Liver (tissue), 3 donors: Measurements from ENCODE around the gene PPM1E.

Experiments
- EGR1 ChIP-seq, 2 donors: IDR thresholded peaks; 2 replicates each; pipeline ENCODE4 v1.6.1; 2016 to 2018; ENCODE audit warnings: antibody characterized with exemption in 2 of 2, low read depth in 2 of 2
- FOXA1 ChIP-seq: IDR thresholded peaks from 2 replicates; pipeline ENCODE4 v1.6.1; 2016; ENCODE audit warnings: antibody characterized with exemption
- GABPA ChIP-seq, 2 donors: IDR thresholded peaks in 1 of 2; conservative IDR thresholded peaks in 1 of 2; 2 replicates each; pipeline ENCODE4 v1.6.1; 2016; ENCODE audit warnings: antibody characterized with exemption in 2 of 2, mild to moderate bottlenecking in 1 of 2, moderate library complexity in 1 of 2
- JUND ChIP-seq, 2 donors: IDR thresholded peaks; 2 replicates each; pipeline ENCODE4 v1.6.1; 2016; ENCODE audit warnings: antibody characterized with exemption in 2 of 2
- RAD21 ChIP-seq, 2 donors: IDR thresholded peaks; 2 replicates each; pipeline ENCODE4 v1.6.1; 2016; ENCODE audit warnings: antibody characterized with exemption in 2 of 2, mild to moderate bottlenecking in 2 of 2
- RXRA ChIP-seq, 2 donors: IDR thresholded peaks; 2 replicates each; pipeline ENCODE4 v1.6.1; 2017 to 2018; ENCODE audit warnings: antibody characterized with exemption in 2 of 2, mild to moderate bottlenecking in 1 of 2
- TAF1 ChIP-seq: conservative IDR thresholded peaks from 2 replicates; pipeline ENCODE4 v1.6.1; 2016; ENCODE audit warnings: antibody characterized with exemption, mild to moderate bottlenecking
- YY1 ChIP-seq: IDR thresholded peaks from 2 replicates; pipeline ENCODE4 v1.6.1; 2016; ENCODE audit warnings: antibody characterized with exemption, mild to moderate bottlenecking
- TF ChIP-seq, protein P1 (sequence below): fragments of 150-350 bp; IDR thresholded peaks from 2 replicates; pipeline ENCODE4 v1.5.1; 2017; ENCODE audit warnings: improper control_type of control experiment, low read depth, low read length; ENCODE audit not compliant: missing input control
- TF ChIP-seq, protein P2 (sequence below): IDR thresholded peaks from 2 replicates; pipeline ENCODE4 v1.6.1; 2016; ENCODE audit warnings: antibody characterized with exemption
- TF ChIP-seq, protein P3 (sequence below): IDR thresholded peaks from 2 replicates; pipeline ENCODE4 v1.6.1; 2016; ENCODE audit warnings: antibody characterized with exemption, mild to moderate bottlenecking
- donor health status: healthy.
- donor health status: healthy.

DNA sequence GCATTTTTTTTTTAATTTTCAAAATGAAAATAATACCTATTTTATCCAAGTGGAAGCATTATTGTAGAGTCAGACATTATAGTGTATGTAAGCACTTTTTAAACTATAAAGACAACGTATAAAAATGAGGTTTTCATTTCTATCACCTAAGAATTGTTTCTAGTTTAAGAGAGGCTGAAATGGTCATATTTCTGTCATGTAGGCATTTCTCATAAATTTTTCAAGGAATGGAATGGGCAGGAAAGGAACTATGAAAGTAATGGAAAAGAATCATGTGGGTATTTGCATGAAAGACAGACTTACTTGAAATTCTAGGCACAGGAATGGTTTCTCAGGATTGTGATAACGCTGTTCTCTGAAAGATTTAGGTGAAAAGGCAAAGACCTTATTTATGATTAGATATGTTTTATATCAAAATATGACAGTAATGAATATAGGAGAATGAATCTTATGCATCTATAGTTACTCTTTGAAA lies 67.4 kb downstream of the PPM1E start:
- no peak for TF ChIP-seq RAD21 (IDR thresholded peaks at IDR 0.05)
- TF ChIP-seq, protein P1, sequence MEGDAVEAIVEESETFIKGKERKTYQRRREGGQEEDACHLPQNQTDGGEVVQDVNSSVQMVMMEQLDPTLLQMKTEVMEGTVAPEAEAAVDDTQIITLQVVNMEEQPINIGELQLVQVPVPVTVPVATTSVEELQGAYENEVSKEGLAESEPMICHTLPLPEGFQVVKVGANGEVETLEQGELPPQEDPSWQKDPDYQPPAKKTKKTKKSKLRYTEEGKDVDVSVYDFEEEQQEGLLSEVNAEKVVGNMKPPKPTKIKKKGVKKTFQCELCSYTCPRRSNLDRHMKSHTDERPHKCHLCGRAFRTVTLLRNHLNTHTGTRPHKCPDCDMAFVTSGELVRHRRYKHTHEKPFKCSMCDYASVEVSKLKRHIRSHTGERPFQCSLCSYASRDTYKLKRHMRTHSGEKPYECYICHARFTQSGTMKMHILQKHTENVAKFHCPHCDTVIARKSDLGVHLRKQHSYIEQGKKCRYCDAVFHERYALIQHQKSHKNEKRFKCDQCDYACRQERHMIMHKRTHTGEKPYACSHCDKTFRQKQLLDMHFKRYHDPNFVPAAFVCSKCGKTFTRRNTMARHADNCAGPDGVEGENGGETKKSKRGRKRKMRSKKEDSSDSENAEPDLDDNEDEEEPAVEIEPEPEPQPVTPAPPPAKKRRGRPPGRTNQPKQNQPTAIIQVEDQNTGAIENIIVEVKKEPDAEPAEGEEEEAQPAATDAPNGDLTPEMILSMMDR: no peak
- no peak for TF ChIP-seq GABPA (IDR thresholded peaks at IDR 0.05 in 1 of 2, conservative IDR thresholded peaks at IDR 0.05 in 1 of 2)
- TF ChIP-seq TAF1: no peak
- no peak for TF ChIP-seq EGR1 (IDR thresholded peaks at IDR 0.05; ENCODE audit: low read depth in 2 of 2)
- TF ChIP-seq, protein P2, sequence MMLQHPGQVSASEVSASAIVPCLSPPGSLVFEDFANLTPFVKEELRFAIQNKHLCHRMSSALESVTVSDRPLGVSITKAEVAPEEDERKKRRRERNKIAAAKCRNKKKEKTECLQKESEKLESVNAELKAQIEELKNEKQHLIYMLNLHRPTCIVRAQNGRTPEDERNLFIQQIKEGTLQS: no peak
- TF ChIP-seq FOXA1: no peak
- TF ChIP-seq YY1: no peak
- TF ChIP-seq JUND (IDR thresholded peaks at IDR 0.05): no peak
- TF ChIP-seq, protein P3, sequence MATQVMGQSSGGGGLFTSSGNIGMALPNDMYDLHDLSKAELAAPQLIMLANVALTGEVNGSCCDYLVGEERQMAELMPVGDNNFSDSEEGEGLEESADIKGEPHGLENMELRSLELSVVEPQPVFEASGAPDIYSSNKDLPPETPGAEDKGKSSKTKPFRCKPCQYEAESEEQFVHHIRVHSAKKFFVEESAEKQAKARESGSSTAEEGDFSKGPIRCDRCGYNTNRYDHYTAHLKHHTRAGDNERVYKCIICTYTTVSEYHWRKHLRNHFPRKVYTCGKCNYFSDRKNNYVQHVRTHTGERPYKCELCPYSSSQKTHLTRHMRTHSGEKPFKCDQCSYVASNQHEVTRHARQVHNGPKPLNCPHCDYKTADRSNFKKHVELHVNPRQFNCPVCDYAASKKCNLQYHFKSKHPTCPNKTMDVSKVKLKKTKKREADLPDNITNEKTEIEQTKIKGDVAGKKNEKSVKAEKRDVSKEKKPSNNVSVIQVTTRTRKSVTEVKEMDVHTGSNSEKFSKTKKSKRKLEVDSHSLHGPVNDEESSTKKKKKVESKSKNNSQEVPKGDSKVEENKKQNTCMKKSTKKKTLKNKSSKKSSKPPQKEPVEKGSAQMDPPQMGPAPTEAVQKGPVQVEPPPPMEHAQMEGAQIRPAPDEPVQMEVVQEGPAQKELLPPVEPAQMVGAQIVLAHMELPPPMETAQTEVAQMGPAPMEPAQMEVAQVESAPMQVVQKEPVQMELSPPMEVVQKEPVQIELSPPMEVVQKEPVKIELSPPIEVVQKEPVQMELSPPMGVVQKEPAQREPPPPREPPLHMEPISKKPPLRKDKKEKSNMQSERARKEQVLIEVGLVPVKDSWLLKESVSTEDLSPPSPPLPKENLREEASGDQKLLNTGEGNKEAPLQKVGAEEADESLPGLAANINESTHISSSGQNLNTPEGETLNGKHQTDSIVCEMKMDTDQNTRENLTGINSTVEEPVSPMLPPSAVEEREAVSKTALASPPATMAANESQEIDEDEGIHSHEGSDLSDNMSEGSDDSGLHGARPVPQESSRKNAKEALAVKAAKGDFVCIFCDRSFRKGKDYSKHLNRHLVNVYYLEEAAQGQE: no peak
- no peak for TF ChIP-seq RXRA (IDR thresholded peaks at IDR 0.05)
